Measurements from ENCODE around the gene KRT84.

DNA sequence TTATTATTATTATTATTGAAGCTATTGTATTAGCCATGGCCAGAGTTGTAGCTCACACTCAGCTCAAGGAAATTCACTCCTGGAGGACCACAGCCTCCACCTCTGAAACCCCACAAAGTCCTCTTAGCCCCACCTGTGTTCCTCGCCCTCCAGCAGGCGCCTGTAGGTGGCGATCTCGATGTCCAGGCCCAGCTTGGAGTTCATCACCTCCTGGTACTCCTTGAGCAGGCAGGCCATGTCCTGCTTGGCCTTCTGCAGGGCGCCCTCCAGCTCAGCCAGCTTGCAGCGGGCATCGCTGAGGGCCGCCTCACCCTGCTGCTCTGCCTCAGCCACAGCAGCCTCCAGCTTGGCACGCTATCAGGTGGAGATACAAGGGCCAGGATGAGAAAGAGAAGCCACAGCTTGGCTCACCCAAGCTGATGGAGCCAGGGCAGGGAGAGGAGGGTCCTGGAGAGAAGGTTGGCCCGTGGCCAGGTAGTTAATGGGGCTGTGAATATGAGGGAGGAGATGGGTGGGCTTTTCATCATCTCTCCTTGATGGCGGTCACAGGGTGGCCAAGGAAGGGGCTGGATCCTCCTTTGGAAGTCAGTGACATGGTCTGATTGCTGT is 23.2 kb downstream of the KRT84 start:
- TF ChIP-seq, protein P1, sequence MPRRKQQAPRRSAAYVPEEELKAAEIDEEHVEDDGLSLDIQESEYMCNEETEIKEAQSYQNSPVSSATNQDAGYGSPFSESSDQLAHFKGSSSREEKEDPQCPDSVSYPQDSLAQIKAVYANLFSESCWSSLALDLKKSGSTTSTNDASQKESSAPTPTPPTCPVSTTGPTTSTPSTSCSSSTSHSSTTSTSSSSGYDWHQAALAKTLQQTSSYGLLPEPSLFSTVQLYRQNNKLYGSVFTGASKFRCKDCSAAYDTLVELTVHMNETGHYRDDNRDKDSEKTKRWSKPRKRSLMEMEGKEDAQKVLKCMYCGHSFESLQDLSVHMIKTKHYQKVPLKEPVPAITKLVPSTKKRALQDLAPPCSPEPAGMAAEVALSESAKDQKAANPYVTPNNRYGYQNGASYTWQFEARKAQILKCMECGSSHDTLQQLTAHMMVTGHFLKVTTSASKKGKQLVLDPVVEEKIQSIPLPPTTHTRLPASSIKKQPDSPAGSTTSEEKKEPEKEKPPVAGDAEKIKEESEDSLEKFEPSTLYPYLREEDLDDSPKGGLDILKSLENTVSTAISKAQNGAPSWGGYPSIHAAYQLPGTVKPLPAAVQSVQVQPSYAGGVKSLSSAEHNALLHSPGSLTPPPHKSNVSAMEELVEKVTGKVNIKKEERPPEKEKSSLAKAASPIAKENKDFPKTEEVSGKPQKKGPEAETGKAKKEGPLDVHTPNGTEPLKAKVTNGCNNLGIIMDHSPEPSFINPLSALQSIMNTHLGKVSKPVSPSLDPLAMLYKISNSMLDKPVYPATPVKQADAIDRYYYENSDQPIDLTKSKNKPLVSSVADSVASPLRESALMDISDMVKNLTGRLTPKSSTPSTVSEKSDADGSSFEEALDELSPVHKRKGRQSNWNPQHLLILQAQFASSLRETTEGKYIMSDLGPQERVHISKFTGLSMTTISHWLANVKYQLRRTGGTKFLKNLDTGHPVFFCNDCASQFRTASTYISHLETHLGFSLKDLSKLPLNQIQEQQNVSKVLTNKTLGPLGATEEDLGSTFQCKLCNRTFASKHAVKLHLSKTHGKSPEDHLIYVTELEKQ (tag by site-specific recombination; IDR thresholded peaks at IDR 0.05; ENCODE audit: borderline replicate concordance), result no peak
- no peak for TF ChIP-seq SP7 (tag by site-specific recombination; IDR thresholded peaks at IDR 0.05)
- TF ChIP-seq, protein P2, sequence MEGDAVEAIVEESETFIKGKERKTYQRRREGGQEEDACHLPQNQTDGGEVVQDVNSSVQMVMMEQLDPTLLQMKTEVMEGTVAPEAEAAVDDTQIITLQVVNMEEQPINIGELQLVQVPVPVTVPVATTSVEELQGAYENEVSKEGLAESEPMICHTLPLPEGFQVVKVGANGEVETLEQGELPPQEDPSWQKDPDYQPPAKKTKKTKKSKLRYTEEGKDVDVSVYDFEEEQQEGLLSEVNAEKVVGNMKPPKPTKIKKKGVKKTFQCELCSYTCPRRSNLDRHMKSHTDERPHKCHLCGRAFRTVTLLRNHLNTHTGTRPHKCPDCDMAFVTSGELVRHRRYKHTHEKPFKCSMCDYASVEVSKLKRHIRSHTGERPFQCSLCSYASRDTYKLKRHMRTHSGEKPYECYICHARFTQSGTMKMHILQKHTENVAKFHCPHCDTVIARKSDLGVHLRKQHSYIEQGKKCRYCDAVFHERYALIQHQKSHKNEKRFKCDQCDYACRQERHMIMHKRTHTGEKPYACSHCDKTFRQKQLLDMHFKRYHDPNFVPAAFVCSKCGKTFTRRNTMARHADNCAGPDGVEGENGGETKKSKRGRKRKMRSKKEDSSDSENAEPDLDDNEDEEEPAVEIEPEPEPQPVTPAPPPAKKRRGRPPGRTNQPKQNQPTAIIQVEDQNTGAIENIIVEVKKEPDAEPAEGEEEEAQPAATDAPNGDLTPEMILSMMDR (tag by site-specific recombination; IDR thresholded peaks at IDR 0.05), result no peak
- TF ChIP-seq ZXDB (tag by site-specific recombination; IDR thresholded peaks at IDR 0.05), result no peak
- TF ChIP-seq ZBTB48 (tag by site-specific recombination; IDR thresholded peaks at IDR 0.05), result no peak
- TF ChIP-seq ZSCAN18 (tag by site-specific recombination; IDR thresholded peaks at IDR 0.05), result no peak

All from HEK293 (cell line).